OCI-LY1 (cell line): Measurements from ENCODE around the gene BABAM2.

Source experiments
- H2AFZ ChIP-seq: fragments of 200-600 bp; sonication (generic), shearing (Covaris generic); 2 replicates; pipeline ENCODE4 v1.6.0; 2014; ENCODE audit warnings: antibody characterized with exemption, mild to moderate bottlenecking, low read length
- H3F3A ChIP-seq: fragments of 200-600 bp; sonication (generic), shearing (Covaris generic); 2 replicates; pipeline ENCODE4 v1.6.0; 2014; ENCODE audit warnings: mild to moderate bottlenecking, antibody characterized with exemption, low read length, moderate library complexity; ENCODE audit not compliant: insufficient read depth
- H3K27ac ChIP-seq: fragments of 200-600 bp; sonication (generic); 2 replicates; pipeline ENCODE4 v1.5.1; 2014; ENCODE audit warnings: low read length, mixed run types, mild to moderate bottlenecking, low read depth; ENCODE audit not compliant: poor library complexity, severe bottlenecking
- H3K27me3 ChIP-seq: fragments of 200-600 bp; sonication (generic); 2 replicates; pipeline ENCODE4 v1.6.0; 2014; ENCODE audit warnings: antibody characterized with exemption, mild to moderate bottlenecking, low read length, moderate library complexity; ENCODE audit not compliant: insufficient read depth
- H3K36me3 ChIP-seq: fragments of 200-600 bp; sonication (generic); 2 replicates; pipeline ENCODE4 v1.6.1; 2014; ENCODE audit warnings: mild to moderate bottlenecking, antibody characterized with exemption, low read length, moderate library complexity, mixed read lengths; ENCODE audit not compliant: insufficient read depth
- H3K4me1 ChIP-seq: fragments of 200-600 bp; sonication (generic); 2 replicates; pipeline ENCODE4 v1.5.1; 2014; ENCODE audit warnings: mild to moderate bottlenecking, low read length, moderate library complexity; ENCODE audit not compliant: insufficient read depth, severe bottlenecking
- H3K4me2 ChIP-seq: fragments of 200-600 bp; sonication (generic), shearing (Covaris generic); 2 replicates; pipeline ENCODE4 v1.6.1; 2014; ENCODE audit warnings: low read length
- H3K4me3 ChIP-seq: fragments of 200-600 bp; sonication (generic); 2 replicates; pipeline ENCODE4 v1.5.1; 2014; ENCODE audit warnings: low read length, low read depth, mild to moderate bottlenecking, mixed read lengths; ENCODE audit not compliant: poor library complexity, severe bottlenecking
- H3K79me2 ChIP-seq: fragments of 200-600 bp; shearing (Covaris generic); 2 replicates; pipeline ENCODE4 v1.6.1; 2016; ENCODE audit warnings: mixed run types, low read length, mixed read lengths; ENCODE audit not compliant: insufficient read depth
- H3K9ac ChIP-seq: fragments of 200-600 bp; sonication (generic), shearing (Covaris generic); 2 replicates; pipeline ENCODE4 v1.6.1; 2014; ENCODE audit warnings: mild to moderate bottlenecking, low read length, mixed read lengths
- H3K9me2 ChIP-seq: fragments of 200-600 bp; sonication (generic), shearing (Covaris generic); 2 replicates; pipeline ENCODE4 v1.6.1; 2014; ENCODE audit warnings: low read depth, mild to moderate bottlenecking, low read length, mixed read lengths
- H3K9me3 ChIP-seq: fragments of 200-600 bp; shearing (Covaris generic); 2 replicates; pipeline ENCODE4 v1.6.1; 2014; ENCODE audit warnings: low read length, mixed read lengths
- H4K20me1 ChIP-seq: fragments of 200-600 bp; sonication (generic), shearing (Covaris generic); 2 replicates; pipeline ENCODE4 v1.6.0; 2016; ENCODE audit warnings: mild to moderate bottlenecking, low read length; ENCODE audit not compliant: insufficient read depth
- CTCF ChIP-seq: fragments of 200-600 bp; sonication (generic), shearing (Covaris generic); IDR thresholded peaks from 2 replicates; pipeline ENCODE4 v1.5.1; 2017; ENCODE audit warnings: mild to moderate bottlenecking, antibody characterized with exemption, low read length, moderate library complexity, mixed read lengths
- EZH2 ChIP-seq: fragments of 200-600 bp; sonication (generic), shearing (Covaris generic); IDR thresholded peaks from 2 replicates; pipeline ENCODE4 v1.8.0; 2017; ENCODE audit warnings: borderline replicate concordance, mixed run types, mild to moderate bottlenecking, antibody characterized with exemption, low read length, moderate library complexity, mixed read lengths

The BABAM2 gene

GRCh38 chr2:28153851-28154250, 263.3 kb downstream of the BABAM2 start:
- Histone ChIP-seq H4K20me1 (no peaks in the 10 kb centered on the region), H3K9me2 (no peaks in the 10 kb centered on the region), H3K27ac (no peak overlapping the region), H3K9me3 (peaks cover 14% of the 10 kb centered on the region; the same call in 1 of the 2 replicates), H3K9ac (no peak overlapping the region), H3K4me2 (no peak overlapping the region), H2AFZ (no peak overlapping the region), H3K27me3 (no peaks in the 10 kb centered on the region), H3K4me1 (no peaks in the 10 kb centered on the region), H3K79me2 (no peaks in the 10 kb centered on the region), H3K4me3 (no peak overlapping the region), H3K36me3 (no peaks in the 10 kb centered on the region), H3F3A (no peaks in the 10 kb centered on the region)
- no peak for TF ChIP-seq EZH2
- TF ChIP-seq CTCF, result no peak

- no peaks in the 10 kb centered on the region for H3K9me2 ChIP-seq
- H3K4me1 ChIP-seq, result no peaks in the 10 kb centered on the region
- TF ChIP-seq EZH2 (no peak), CTCF (no peak)
- no peaks in the 10 kb centered on the region for H3K79me2 ChIP-seq
- H3K9ac ChIP-seq, result no peak overlapping the region
- H3K27ac ChIP-seq, result no peak overlapping the region
- no peak overlapping the region for H2AFZ ChIP-seq
- no peaks in the 10 kb centered on the region for H3K36me3 ChIP-seq
- H3K4me2 ChIP-seq, result no peak overlapping the region
- no peaks in the 10 kb centered on the region for H3K27me3 ChIP-seq
- no peak overlapping the region for H3K4me3 ChIP-seq
- H4K20me1 ChIP-seq, result no peaks in the 10 kb centered on the region
- no peaks in the 10 kb centered on the region for H3F3A ChIP-seq
- H3K9me3 ChIP-seq, result peaks cover 14% of the 10 kb centered on the region; the same call in 1 of the 2 replicates
Measured at GRCh38 chr2:28155086-28155485, 264.6 kb downstream of the BABAM2 start.

- no peak overlapping the region for H3K9ac ChIP-seq
- no peak overlapping the region for H3K4me2 ChIP-seq
- no peak for TF ChIP-seq EZH2
- TF ChIP-seq CTCF, result peak; percentile 38
- H3K27me3 ChIP-seq, result no peaks in the 10 kb centered on the region
- H2AFZ ChIP-seq, result no peak overlapping the region
- no peaks in the 10 kb centered on the region for H3K79me2 ChIP-seq
- no peak overlapping the region for H3K4me3 ChIP-seq
- peaks cover 14% of the 10 kb centered on the region; the same call in 1 of the 2 replicates for H3K9me3 ChIP-seq
- no peaks in the 10 kb centered on the region for H3K9me2 ChIP-seq
- H3K36me3 ChIP-seq, result no peaks in the 10 kb centered on the region
- H3F3A ChIP-seq, result no peaks in the 10 kb centered on the region
- H4K20me1 ChIP-seq, result no peaks in the 10 kb centered on the region
- no peaks in the 10 kb centered on the region for H3K4me1 ChIP-seq
- no peak overlapping the region for H3K27ac ChIP-seq
Measured at GRCh38 chr2:28155627-28156026, 265.1 kb downstream of the BABAM2 start.
